ENCODE results near the gene EEF1A2.

DNA sequence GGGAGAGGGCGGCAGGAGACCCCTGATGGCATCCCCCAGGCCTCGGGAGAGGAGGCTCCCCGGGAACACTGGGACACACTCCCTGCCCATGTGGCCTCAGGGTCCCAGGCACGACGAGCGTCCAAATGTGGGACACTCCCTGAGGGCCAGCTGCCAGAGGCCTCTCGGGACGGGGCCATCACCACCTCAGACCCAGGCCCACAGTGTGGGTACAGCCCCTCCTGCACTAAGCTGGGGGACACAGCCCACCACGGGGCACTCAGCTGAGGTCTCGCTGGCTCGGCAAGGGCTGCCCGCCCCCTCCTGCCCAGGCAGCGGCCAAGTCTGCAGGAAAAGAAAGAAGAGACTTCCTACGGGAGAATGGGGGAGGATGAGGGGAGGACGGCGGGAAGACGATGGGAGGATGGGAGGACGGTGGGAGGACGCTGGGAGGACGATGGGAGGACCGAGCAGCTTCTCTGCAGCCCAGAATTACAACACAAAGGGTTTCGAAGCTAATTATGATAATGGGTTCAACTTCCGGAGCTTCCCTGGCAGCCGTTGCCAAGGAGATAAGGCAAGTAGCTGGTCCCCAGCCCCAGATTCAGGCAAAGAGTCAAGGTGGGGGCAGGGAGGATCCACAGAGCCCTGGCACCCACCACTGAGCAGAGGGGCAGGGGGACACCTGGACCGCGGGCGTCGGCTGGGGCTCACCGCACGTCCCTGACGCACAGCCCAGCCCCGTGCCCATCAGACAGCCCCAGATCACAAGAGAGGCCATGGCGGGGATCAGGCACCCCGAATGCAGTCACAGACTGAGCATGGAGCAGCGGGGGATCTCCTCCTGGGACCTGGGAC lies 43.9 kb downstream of the EEF1A2 start:
- TF ChIP-seq EZH2phosphoT487 (IDR thresholded peaks at IDR 0.05; ENCODE audit: low read length) (no peak), CTCF (IDR thresholded peaks at IDR 0.05; ENCODE audit: low read length) (no peak), EZH2 (optimal IDR thresholded peaks at IDR 0.05; ENCODE audit: low read depth, low read length) (no peak)

All from MM.1S (cell line).